ENCODE results near the gene VPS4A. TPM values are rescaled to one million over a fixed set of nuclear protein-coding genes. Genes with fewer than 3 reads are reported as not detected.

Gene VPS4A
- total RNA-seq, 1 experiment from 2014 or later: 42.2 TPM

GRCh38 chr16:69366431-69366830 lies 55.3 kb downstream of the VPS4A start:
- POLR2A ChIA-PET: no interaction called here

GRCh38 chr16:69367980-69368379 lies 56.8 kb downstream of the VPS4A start:
- no peak for DNase-seq (ENCODE audit: low read depth, low spot score)

More at GRCh38 chr16:69366431-69366830, 55.3 kb downstream of the VPS4A start:
- Histone ChIP-seq H3K4me2 (ENCODE audit: low read length) (no peak overlapping the region), H3K27ac (ENCODE audit: low read depth, low read length) (no peak overlapping the region), H2AFZ (ENCODE audit: low read depth, low read length, poor library complexity, severe bottlenecking) (no peak overlapping the region), H3K9me2 (ENCODE audit: insufficient read depth) (no peaks in the 10 kb centered on the region), H3K27me3 (ENCODE audit: insufficient read depth, low read length) (no peaks in the 10 kb centered on the region), H3K4me3 (replicated peaks in 1 of 2; ENCODE audit: low read depth in 1 of 2, low read length in 2 of 2) (no peak overlapping the region), H3K36me3 (ENCODE audit: control insufficient read depth in 1 of 2, insufficient read depth in 2 of 2, low read length in 2 of 2) (peaks cover 53 to 67% of the 10 kb centered on the region in 2 experiments), H3K9me3 (ENCODE audit: control insufficient read depth in 1 of 2, insufficient read depth in 1 of 2, low read depth in 1 of 2, low read length in 2 of 2) (no peaks in the 10 kb centered on the region), H3K79me2 (ENCODE audit: insufficient read depth, low read length) (peaks cover 37% of the 10 kb centered on the region), H3K4me1 (ENCODE audit: control insufficient read depth in 1 of 2, insufficient read depth in 2 of 2, low read length in 2 of 2) (peaks cover 0 to 8% of the 10 kb centered on the region in 2 experiments; a peak in 1 of 4 replicates), H4K20me1 (ENCODE audit: insufficient read depth) (no peaks in the 10 kb centered on the region), H3K9ac (ENCODE audit: low read length) (no peak overlapping the region)
- no peak for ATAC-seq
- intact Hi-C loops (cut with micrococcal nuclease): no loop called here
- BruUV-seq (replicated peaks): no TSS peak
- DNase-seq (ENCODE audit: low read depth, low spot score): no peak
- TF ChIP-seq YY1 (IDR thresholded peaks at IDR 0.05; ENCODE audit: extremely low read depth, insufficient replicate concordance, low read depth, low read length) (no peak), ZFX (IDR thresholded peaks at IDR 0.05) (no peak), EZH2phosphoT487 (IDR thresholded peaks at IDR 0.05; ENCODE audit: borderline replicate concordance) (no peak), ELF1 (IDR thresholded peaks at IDR 0.05; ENCODE audit: borderline replicate concordance, low read depth) (no peak), FOSL1 (IDR thresholded peaks at IDR 0.05; ENCODE audit: low read depth) (no peak), JUND (IDR thresholded peaks at IDR 0.05) (no peak), POLR2A (IDR thresholded peaks at IDR 0.05; ENCODE audit: borderline replicate concordance, extremely low read depth, insufficient read depth, insufficient read length) (no peak), POLR2AphosphoS5 (IDR thresholded peaks at IDR 0.05; ENCODE audit: low read depth, low read length) (no peak), CBX3 (IDR thresholded peaks at IDR 0.05; ENCODE audit: low read depth) (no peak), TCF7L2 (IDR thresholded peaks at IDR 0.05; ENCODE audit: borderline replicate concordance, extremely low read depth, insufficient read depth, insufficient read length) (no peak), ATF3 (IDR thresholded peaks at IDR 0.05) (no peak)
- ChIA-PET CTCF (no interaction called here), RAD21 (ENCODE audit: low non-redundant PET in 1 of 2, low total read pairs in 2 of 2, uncharacterized antibody in 2 of 2, unreplicated experiment in 2 of 2) (no interaction called here)

More at GRCh38 chr16:69367980-69368379, 56.8 kb downstream of the VPS4A start:
- no TSS peak for BruUV-seq (replicated peaks)
- Histone ChIP-seq H3K79me2 (ENCODE audit: insufficient read depth, low read length) (peaks cover 46% of the 10 kb centered on the region), H3K4me1 (ENCODE audit: control insufficient read depth in 1 of 2, insufficient read depth in 2 of 2, low read length in 2 of 2) (no peaks in the 10 kb centered on the region; a peak in 1 of 4 replicates), H3K4me3 (replicated peaks in 1 of 2; ENCODE audit: low read depth in 1 of 2, low read length in 2 of 2) (no peak overlapping the region), H3K27ac (ENCODE audit: low read depth, low read length) (no peak overlapping the region), H3K27me3 (ENCODE audit: insufficient read depth, low read length) (no peaks in the 10 kb centered on the region), H3K9ac (ENCODE audit: low read length) (no peak overlapping the region), H3K4me2 (ENCODE audit: low read length) (no peak overlapping the region), H3K36me3 (ENCODE audit: control insufficient read depth in 1 of 2, insufficient read depth in 2 of 2, low read length in 2 of 2) (peaks cover 62 to 82% of the 10 kb centered on the region in 2 experiments), H4K20me1 (ENCODE audit: insufficient read depth) (peaks cover 7% of the 10 kb centered on the region; the same call in 1 of the 2 replicates), H3K9me2 (ENCODE audit: insufficient read depth) (no peaks in the 10 kb centered on the region), H2AFZ (ENCODE audit: low read depth, low read length, poor library complexity, severe bottlenecking) (no peak overlapping the region), H3K9me3 (ENCODE audit: control insufficient read depth in 1 of 2, insufficient read depth in 1 of 2, low read depth in 1 of 2, low read length in 2 of 2) (no peaks in the 10 kb centered on the region)
- ATAC-seq: no peak
- CTCF ChIA-PET: no interaction called here
- RAD21 ChIA-PET (ENCODE audit: low non-redundant PET in 1 of 2, low total read pairs in 2 of 2, uncharacterized antibody in 2 of 2, unreplicated experiment in 2 of 2): no interaction called here
- TF ChIP-seq FOSL1 (IDR thresholded peaks at IDR 0.05; ENCODE audit: low read depth) (no peak), ZBTB33 (IDR thresholded peaks at IDR 0.05; ENCODE audit: extremely low read depth, insufficient replicate concordance, low read length) (no peak)
- POLR2A ChIA-PET: no interaction called here
- intact Hi-C loops (cut with micrococcal nuclease): no loop called here

All from HCT116 (cell line).